Urinary bladder (tissue), 4 donors: Measurements from ENCODE around the gene SUPT4H1. TPM values are rescaled to one million over a fixed set of nuclear protein-coding genes. Genes with fewer than 3 reads are reported as not detected.
"Not testable (repeated sequence)": the region's sequence is repeated elsewhere in the genome, so short reads cannot be mapped to it uniquely, and the experiment has no call there.

Experiments
- DNase-seq: peaks from one replicate; pipeline ENCODE4 v3.0.0-alpha.2; 2015; ENCODE audit errors: extremely low spot score
- H3K27ac ChIP-seq: one replicate; pipeline ENCODE4 v1.5.1; 2013; ENCODE audit warnings: low read depth, mild to moderate bottlenecking, moderate library complexity
- H3K36me3 ChIP-seq: one replicate; pipeline ENCODE4 v1.6.1; 2013; ENCODE audit warnings: mild to moderate bottlenecking, moderate library complexity; ENCODE audit not compliant: insufficient read depth
- H3K4me1 ChIP-seq: one replicate; pipeline ENCODE4 v1.6.1; 2013; ENCODE audit warnings: mild to moderate bottlenecking, moderate library complexity; ENCODE audit not compliant: insufficient read depth
- H3K4me3 ChIP-seq: one replicate; pipeline ENCODE4 v1.5.1; 2013; ENCODE audit warnings: low read depth, low read length
- WGBS: extraction: QIAGEN DNeasy Blood & Tissue Kit; methylation state at CpG from one replicate; pipeline ENCODE4 v1.1.7; 2013; 5-methylcytosine and 5-hydroxymethylcytosine counted together
- polyA plus RNA-seq: library from polyadenylated mRNA; stranded (reverse); fragments of 200-250 nt; gene quantifications from one replicate; pipeline ENCODE4 v1.2.3, GENCODE V29; 2013
- total RNA-seq: library from RNA; depleted of rRNA; stranded (reverse); fragments of >200 nt; gene quantifications from one replicate; pipeline ENCODE4 v1.2.3, GENCODE V29; 2014
- donor health status: healthy with polysubstance abuse.
- donor health status: healthy.

SUPT4H1 gene
- total and polyA plus RNA-seq, 2 donors = 41.9 to 98.3 TPM

DNA sequence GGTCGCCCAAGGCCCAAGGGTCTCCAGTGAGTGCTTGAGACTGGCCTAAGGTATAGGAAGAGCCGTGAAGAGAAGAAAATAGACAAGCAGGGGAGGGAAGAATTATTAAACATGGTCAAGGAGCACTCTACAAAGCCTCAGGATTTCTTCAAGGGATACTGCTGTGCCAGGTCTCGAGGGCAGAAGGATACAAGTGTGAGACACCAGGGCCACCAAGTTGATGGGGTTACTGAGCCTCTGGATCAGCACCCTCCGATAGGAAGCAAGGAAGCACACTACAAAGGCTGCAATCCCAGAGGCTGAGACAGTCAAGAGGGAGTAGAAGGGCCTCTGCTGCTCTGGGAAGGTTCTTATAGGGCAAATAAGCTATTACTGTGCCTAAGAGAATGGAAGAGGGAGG is 6.5 kb downstream of the SUPT4H1 start:
- H3K27ac ChIP-seq = no peak overlapping the region
- no peak for DNase-seq
- H3K4me3 ChIP-seq = no peak overlapping the region
- 93% methylated on average over 4 of the region's 4 CpGs for WGBS
- no peaks in the 10 kb centered on the region for H3K4me1 ChIP-seq
- no peaks in the 10 kb centered on the region for H3K36me3 ChIP-seq

DNA sequence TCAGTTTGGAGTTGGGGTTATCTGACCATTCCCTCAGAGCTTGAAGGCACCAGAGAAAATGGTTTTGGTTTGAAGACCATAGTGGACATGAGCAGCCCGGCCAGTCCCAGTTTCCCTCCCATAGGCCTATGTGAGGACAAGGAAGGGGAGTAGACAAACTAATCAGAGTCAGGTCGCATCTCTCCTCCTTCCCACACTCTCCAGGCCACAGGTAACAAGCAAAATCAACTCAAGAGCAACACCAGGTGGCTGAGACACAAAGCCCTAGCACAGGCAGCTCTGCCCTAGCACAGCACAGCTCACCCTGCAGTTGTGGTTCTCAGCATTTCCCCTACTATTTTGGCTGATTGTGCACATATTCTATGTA is 7.2 kb downstream of the SUPT4H1 start:
- 68% methylated on average over 2 of the region's 2 CpGs for WGBS
- Histone ChIP-seq H3K27ac (no peak overlapping the region), H3K4me3 (no peak overlapping the region), H3K4me1 (no peaks in the 10 kb centered on the region), H3K36me3 (no peaks in the 10 kb centered on the region)
- no peak for DNase-seq

GRCh38 chr17:58344047-58344790 is 7.8 kb downstream of the SUPT4H1 start:
- H3K36me3 ChIP-seq = no peaks in the 10 kb centered on the region
- no peak for DNase-seq
- H3K27ac ChIP-seq = no peak overlapping the region
- WGBS = 50% methylated on average over 9 of the region's 9 CpGs
- no peak overlapping the region for H3K4me3 ChIP-seq
- no peaks in the 10 kb centered on the region for H3K4me1 ChIP-seq

DNA sequence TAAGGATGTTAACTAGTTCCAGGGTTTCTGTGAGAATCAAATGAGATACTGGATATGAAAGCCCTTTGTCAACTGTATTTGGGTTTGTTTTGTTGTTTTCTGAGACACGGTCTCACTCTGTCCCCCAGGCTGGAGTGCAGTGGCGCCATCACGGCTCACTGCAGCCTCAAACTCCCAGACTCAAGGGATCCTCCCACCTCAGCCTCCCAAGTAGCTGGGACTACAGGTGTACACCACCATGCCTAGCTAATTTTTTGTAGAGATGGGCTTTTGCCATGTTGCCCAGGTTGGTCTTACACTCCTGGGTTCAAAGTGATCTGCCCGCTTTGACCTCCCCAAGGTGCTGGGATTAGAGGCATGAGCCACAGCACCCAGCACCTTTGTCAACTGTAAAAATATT is 8.9 kb downstream of the SUPT4H1 start:
- H3K4me3 ChIP-seq = no peak overlapping the region
- H3K36me3 ChIP-seq = no peaks in the 10 kb centered on the region
- no peaks in the 10 kb centered on the region for H3K4me1 ChIP-seq
- no peak overlapping the region for H3K27ac ChIP-seq
- 87% methylated on average over 4 of the region's 4 CpGs for WGBS
- DNase-seq = no peak

DNA sequence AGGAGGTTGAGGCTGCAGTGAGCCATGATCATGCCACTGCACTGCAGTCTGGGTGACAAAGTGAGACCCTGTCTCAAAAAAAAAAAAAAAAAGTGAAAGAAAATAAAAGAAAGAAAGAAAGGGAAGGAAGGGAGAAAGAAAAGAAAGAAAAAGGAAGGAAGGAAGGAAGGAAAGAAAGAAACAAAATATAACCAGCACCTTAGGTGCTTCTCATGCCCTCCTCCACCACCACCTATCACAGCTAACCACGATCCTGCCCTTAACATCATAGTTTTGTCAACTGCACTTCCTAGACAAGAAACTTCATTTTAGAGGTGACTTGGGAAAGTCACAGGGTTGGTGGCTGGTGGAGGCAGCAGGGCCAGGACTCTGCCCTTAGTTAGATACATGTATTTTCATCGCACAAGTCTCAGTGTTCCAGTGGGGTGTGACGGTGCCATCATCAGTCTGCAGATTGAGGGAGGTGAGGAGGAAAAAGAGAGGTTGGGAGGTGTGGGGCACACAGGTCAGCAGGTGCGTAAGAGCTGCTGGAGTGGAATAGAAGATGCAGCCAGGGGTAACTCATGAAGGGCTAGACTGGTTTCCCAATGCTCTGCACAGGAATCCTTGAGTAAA is 10.0 kb downstream of the SUPT4H1 start:
- 84% methylated on average over 4 of the region's 4 CpGs for WGBS
- Histone ChIP-seq H3K36me3 (no peaks in the 10 kb centered on the region), H3K4me3 (no peak overlapping the region), H3K4me1 (no peaks in the 10 kb centered on the region), H3K27ac (no peak overlapping the region)
- no peak for DNase-seq

DNA sequence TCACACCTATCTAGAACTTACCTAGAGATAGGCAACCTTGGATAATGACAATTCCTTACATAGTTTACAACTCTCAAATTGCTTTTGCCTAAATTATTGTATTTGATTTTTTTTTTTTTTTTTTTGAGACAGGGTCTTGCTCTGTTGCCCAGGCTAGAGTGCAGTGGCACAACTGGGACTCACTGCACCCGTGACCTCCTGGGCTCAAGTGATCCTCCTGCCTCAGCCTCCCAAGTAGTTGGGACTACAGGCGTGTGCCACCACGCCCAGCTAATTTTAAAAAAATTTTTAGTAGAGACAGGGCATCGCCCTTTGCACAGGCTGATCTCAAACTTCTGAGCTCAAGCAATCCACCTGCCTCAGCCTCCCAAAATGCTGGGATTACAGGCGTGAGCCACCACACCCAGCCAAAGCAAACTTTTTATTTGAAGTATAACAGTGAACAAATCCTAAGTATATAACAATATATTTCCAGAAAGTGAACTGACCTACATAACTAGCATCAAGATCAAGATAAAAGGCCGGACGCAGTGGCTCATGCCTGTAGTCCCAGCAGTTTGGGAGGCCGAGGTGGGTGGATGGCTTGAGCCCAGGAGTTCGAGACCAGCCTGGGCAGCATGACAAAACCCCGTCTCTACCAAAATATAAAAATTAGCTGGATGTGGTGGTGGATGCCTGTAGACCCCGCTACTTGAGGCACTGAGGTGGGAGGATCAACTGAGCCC is 10.7 kb downstream of the SUPT4H1 start:
- not testable (repeated sequence) for H3K4me1 ChIP-seq, DNase-seq, H3K36me3 ChIP-seq, H3K27ac ChIP-seq, H3K4me3 ChIP-seq
- WGBS = 93% methylated on average over 11 of the region's 11 CpGs

GRCh38 chr17:58340405-58340876 is 11.6 kb downstream of the SUPT4H1 start:
- DNase-seq = no peak
- Histone ChIP-seq H3K27ac (no peak overlapping the region), H3K36me3 (no peaks in the 10 kb centered on the region), H3K4me3 (no peak overlapping the region), H3K4me1 (no peaks in the 10 kb centered on the region)
- 85% methylated on average over 5 of the region's 5 CpGs for whole genome bisulfite sequencing

- Histone ChIP-seq H3K36me3 (no peaks in the 10 kb centered on the region), H3K27ac (peak overlapping the region; percentile 47), H3K4me3 (no peak overlapping the region), H3K4me1 (no peaks in the 10 kb centered on the region)
- 90% methylated on average over 6 of the region's 6 CpGs for WGBS
- no peak for DNase-seq
Observed at GRCh38 chr17:58339755-58340404, 12.1 kb downstream of the SUPT4H1 start.

DNA sequence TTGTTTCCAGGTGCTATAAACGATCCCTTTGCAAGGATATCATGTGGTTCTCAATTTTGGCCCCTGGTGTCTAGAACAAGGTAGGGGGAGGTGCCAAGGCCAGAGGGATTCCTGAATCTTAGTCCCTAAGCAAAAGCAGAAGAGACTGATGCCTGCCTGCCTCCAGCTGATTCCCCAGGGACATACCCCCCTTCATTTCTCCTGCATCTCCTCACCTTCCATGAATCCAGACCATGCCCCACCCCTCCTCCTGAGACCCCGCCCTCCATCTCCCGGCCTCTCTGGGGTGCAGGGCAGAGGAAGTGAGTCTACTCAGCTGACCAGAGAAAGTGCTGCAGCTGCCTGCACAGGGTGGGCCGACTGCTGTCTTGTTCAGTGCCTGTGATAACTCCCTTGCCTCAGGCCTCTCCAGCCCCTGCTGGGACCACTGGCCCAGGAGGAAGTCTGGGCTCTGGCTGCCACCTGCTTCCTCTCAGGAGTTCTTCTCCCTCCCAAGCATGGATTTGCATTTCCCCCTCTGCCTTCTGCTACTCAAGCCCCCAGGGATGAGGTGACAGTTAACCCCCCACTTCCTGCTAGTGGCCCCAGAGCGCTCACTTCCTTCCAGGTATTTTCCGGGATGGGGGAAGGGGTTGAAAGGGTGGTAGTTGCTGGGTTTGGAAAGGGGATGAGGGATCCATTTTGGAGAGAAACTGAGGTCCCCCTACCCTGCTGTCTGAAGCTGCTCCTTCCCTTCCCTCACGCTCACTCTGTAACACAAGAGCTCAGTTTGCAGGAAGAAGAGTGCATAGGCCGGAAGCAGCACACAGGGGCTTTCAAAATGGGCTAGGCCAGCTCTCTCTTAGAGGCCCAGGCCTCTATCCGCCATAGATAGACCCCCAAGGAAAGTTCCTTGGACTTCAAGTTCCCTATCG is 12.9 kb downstream of the SUPT4H1 start:
- no peak overlapping the region for H3K4me3 ChIP-seq
- no peaks in the 10 kb centered on the region for H3K36me3 ChIP-seq
- DNase-seq = no peak
- peak overlapping the region; percentile 47 for H3K27ac ChIP-seq
- 53% methylated on average over 10 of the region's 10 CpGs for WGBS
- no peaks in the 10 kb centered on the region for H3K4me1 ChIP-seq

DNA sequence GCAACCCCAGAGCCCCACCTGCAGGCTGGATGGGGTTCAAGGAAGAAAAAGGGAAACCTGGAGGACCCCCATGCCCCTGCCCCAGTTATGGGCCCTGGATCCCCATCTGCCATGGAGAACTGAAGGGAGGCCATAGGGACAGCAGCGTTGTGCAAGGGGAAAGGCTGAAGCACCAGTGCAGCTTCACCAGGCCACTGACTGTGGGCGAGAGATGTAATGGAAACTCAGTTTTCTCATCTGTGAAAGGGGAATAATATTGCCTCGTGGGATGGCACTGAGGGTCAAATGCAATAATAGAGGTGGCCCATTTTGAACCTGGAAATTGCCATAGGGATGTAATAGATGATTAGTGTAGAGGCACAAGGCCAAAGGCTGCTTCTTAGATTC is 13.6 kb downstream of the SUPT4H1 start:
- no peak overlapping the region for H3K4me3 ChIP-seq
- WGBS = 79% methylated on average over 3 of the region's 3 CpGs

GRCh38 chr17:58337600-58338453 is 14.2 kb downstream of the SUPT4H1 start:
- 32% methylated on average over 23 of the region's 23 CpGs for WGBS
- H3K4me1 ChIP-seq = no peaks in the 10 kb centered on the region

More for the DNA sequence above, 13.6 kb downstream of the SUPT4H1 start:
- no peak for DNase-seq
- Histone ChIP-seq H3K36me3 (no peaks in the 10 kb centered on the region), H3K4me1 (no peaks in the 10 kb centered on the region), H3K27ac (peak overlapping the region; percentile 69)

GRCh38 chr17:58337210-58337599 is 14.8 kb downstream of the SUPT4H1 start:
- no peak for DNase-seq
- H3K27ac ChIP-seq = peak overlapping the region; percentile 87
- 31% methylated on average over 7 of the region's 7 CpGs for WGBS
- H3K4me1 ChIP-seq = no peaks in the 10 kb centered on the region
- no peaks in the 10 kb centered on the region for H3K36me3 ChIP-seq
- H3K4me3 ChIP-seq = no peak overlapping the region

More at GRCh38 chr17:58337600-58338453, 14.2 kb downstream of the SUPT4H1 start:
- H3K36me3 ChIP-seq = no peaks in the 10 kb centered on the region
- peak overlapping the region; percentile 87 for H3K27ac ChIP-seq
- no peak for DNase-seq
- no peak overlapping the region for H3K4me3 ChIP-seq
